Ectodermal cell (in vitro differentiated cells): ENCODE data around the gene TMUB1.

Experiments used
- H3K27ac ChIP-seq: 2 replicates; pipeline ENCODE4 v1.7.0; 2013; ENCODE audit warnings: mild to moderate bottlenecking, low read depth, low read length; ENCODE audit not compliant: insufficient read depth, poor library complexity, severe bottlenecking
- H3K27me3 ChIP-seq: 2 replicates; pipeline ENCODE4 v1.7.0; 2013; ENCODE audit warnings: mild to moderate bottlenecking, low read length; ENCODE audit not compliant: insufficient read depth, control insufficient read depth, poor library complexity, severe bottlenecking
- H3K36me3 ChIP-seq: one replicate; pipeline ENCODE4 v1.7.0; 2013; ENCODE audit warnings: low read length; ENCODE audit not compliant: control insufficient read depth, insufficient read depth
- H3K4me1 ChIP-seq: one replicate; pipeline ENCODE4 v1.7.0; 2013; ENCODE audit warnings: low read length; ENCODE audit not compliant: control insufficient read depth, insufficient read depth
- H3K4me3 ChIP-seq: 2 replicates; pipeline ENCODE4 v1.7.0; 2013; ENCODE audit warnings: low read depth, low read length, control low read depth; ENCODE audit not compliant: insufficient read depth
- H3K9me3 ChIP-seq: 2 replicates; pipeline ENCODE4 v1.7.0; 2013; ENCODE audit warnings: mild to moderate bottlenecking, low read length, moderate library complexity; ENCODE audit not compliant: control insufficient read depth
- WGBS, 2 experiments: methylation state at CpG; one replicate each; pipeline ENCODE4 v1.1.7; 2013; ENCODE audit warnings: missing lambda C conversion rate in 2 of 2; 5-methylcytosine and 5-hydroxymethylcytosine counted together

TMUB1 gene

DNA sequence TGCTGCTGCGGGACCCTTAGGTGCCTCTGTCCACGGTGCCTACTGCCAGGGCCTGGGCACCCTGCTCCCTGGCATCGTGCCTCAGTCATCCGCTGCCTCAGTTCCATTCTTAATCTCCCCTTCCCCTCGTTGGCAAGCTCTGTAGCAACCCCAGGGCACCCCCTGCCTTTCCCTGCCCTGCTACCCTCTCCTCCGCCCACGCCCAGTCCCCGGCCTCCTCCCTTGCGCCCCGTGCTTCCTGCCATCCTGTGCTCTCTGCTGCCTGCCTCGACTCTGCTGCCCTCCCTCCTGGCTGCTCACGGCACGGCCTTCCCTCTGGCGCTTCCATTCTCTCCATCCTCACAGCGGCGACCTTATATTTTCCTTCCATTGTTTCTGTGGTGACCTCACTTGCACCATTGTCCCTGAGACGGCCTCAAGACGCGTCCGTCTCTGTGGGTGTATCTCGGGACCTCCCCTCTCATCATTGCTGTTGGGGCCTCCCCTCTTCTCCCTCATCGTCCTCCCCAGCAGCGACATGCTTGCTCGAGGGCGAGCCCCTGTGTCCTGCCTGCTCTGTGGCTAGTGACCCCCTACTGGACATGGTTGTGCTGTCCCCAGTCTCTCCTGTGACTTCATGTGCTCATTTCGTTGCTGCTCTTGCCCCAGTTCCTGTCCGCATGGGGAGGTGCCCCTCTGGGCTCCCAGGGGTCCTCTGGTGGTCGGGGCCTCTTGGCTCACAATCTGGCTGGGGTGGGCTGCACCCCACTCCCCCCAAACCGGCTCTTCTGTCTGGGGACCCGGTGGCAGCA lies 38.3 kb upstream of the TMUB1 start:
- no peak overlapping the region for H3K27ac ChIP-seq
- peaks cover 23% of the 10 kb centered on the region for H3K36me3 ChIP-seq
- H3K9me3 ChIP-seq, result no peaks in the 10 kb centered on the region
- H3K4me1 ChIP-seq, result peaks cover 11% of the 10 kb centered on the region
- WGBS, 2 experiments, result 88% methylated on average over 30 of the region's 30 CpGs
- H3K4me3 ChIP-seq, result no peak overlapping the region
- H3K27me3 ChIP-seq, result no peaks in the 10 kb centered on the region

DNA sequence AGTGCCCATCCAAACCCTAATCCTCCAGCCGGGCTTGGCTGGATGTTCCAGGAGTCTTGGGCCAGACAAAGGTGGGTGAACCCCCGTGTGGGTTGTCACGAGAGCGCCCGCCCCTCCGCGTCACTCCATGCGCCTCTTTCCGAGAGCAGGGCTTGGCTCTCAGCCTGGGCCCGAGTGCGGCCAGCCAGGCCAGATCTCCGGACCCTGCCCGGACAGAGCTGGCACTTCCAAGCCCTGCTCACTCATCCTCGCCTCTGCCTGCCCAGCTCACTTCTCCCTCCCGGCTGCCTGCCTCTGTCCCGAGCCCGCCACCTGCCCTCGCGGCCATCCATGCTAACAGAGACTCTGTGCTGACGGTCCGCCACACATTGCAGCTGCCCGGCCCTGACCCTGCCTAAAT lies 37.6 kb upstream of the TMUB1 start:
- H3K36me3 ChIP-seq, result peaks cover 23% of the 10 kb centered on the region
- peaks cover 13% of the 10 kb centered on the region for H3K4me1 ChIP-seq
- H3K9me3 ChIP-seq, result no peaks in the 10 kb centered on the region
- H3K4me3 ChIP-seq, result no peak overlapping the region
- H3K27ac ChIP-seq, result no peak overlapping the region
- peaks cover 4% of the 10 kb centered on the region for H3K27me3 ChIP-seq
- WGBS, 2 experiments, result 95 to 96% methylated on average over 22 of the region's 22 CpGs

DNA sequence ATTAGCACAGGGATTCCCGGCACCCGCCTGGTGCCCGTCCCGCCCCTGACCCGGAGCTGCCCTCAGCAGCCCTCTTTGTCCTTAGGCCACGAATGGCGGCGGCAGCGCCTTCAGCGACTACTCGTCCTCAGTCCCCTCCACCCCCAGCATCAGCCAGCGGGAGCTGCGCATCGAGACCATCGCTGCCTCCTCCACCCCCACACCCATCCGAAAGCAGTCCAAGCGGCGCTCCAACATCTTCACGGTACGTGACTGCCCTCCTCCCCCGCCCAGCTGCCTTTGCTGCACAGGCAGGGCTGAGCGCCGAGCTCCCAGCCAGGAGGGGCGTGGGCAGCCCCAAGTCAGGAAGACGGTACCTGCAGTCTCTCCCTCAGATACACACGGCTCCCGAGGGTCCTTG lies 36.6 kb upstream of the TMUB1 start:
- 94 to 96% methylated on average over 27 of the region's 27 CpGs for WGBS, 2 experiments
- H3K4me3 ChIP-seq, result no peak overlapping the region
- no peaks in the 10 kb centered on the region for H3K9me3 ChIP-seq
- H3K4me1 ChIP-seq, result peaks cover 9% of the 10 kb centered on the region
- no peak overlapping the region for H3K27ac ChIP-seq
- peaks cover 23% of the 10 kb centered on the region for H3K36me3 ChIP-seq
- H3K27me3 ChIP-seq, result peaks cover 10% of the 10 kb centered on the region

DNA sequence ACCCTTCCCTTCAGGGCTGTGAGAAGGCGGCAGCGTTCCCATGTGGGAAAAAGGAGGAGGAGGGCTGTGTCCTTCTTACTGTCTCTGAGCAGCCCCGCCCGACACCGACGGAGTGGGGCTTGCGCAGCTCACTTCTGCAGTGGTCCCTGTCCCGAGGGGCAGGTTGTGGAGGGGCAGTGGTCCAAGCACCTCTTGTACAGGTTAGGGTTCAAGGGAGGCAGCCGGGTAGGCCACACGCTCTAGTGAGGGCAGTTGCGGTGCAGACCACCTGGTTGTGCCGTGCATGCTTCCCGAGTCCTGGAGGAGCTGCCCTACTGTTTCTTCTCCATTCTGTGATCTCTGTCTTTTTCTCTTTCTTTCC lies 35.7 kb upstream of the TMUB1 start:
- H3K36me3 ChIP-seq, result peaks cover 18% of the 10 kb centered on the region
- no peaks in the 10 kb centered on the region for H3K9me3 ChIP-seq
- H3K4me3 ChIP-seq, result no peak overlapping the region
- 94 to 95% methylated on average over 13 of the region's 13 CpGs for WGBS, 2 experiments
- peaks cover 14% of the 10 kb centered on the region for H3K27me3 ChIP-seq
- peaks cover 11% of the 10 kb centered on the region for H3K4me1 ChIP-seq
- no peak overlapping the region for H3K27ac ChIP-seq

DNA sequence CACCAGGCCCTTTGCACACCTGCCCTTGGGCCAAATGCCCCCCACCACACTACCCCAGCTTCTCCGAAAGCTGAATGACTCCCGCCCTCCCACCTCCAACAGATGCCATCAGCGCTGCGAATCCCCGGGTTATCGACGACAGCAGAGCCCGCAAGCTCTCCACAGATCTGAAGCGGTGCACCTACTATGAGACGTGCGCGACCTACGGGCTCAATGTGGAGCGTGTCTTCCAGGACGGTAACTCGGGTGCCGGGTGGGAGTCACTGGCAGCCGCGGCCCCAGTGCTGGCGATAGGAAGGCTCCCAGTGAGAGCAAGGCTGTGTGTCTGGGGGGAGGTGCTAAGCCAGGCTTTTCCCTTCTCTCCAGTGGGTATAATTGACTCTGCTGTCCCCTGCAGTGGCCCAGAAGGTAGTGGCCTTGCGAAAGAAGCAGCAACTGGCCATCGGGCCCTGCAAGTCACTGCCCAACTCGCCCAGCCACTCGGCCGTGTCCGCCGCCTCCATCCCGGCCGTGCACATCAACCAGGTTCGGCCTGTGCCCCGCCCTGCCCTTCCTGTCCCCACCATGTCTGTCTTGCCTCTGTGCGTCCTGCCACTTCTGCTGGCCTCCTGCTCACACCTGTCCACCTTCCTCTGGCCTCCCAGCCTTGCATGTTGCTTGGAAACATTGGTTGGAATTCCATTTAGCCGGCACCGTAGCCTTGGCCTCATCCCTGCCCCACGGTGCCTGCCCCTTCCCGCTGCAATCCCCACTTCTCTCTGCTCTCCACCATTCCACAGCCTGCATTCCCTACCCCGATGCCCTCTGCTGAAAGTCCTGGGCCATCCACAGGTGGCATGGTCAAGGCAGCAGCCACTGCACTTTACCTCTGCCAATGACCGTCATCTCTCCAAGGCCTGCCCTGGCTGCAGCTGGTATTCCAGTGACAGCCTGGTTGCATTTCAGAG lies 35.1 kb upstream of the TMUB1 start:
- 95% methylated on average over 38 of the region's 38 CpGs for WGBS, 2 experiments
- Histone ChIP-seq H3K4me3 (no peak overlapping the region), H3K4me1 (peaks cover 18% of the 10 kb centered on the region), H3K27ac (no peak overlapping the region), H3K9me3 (no peaks in the 10 kb centered on the region), H3K27me3 (peaks cover 17% of the 10 kb centered on the region), H3K36me3 (peaks cover 18% of the 10 kb centered on the region)

DNA sequence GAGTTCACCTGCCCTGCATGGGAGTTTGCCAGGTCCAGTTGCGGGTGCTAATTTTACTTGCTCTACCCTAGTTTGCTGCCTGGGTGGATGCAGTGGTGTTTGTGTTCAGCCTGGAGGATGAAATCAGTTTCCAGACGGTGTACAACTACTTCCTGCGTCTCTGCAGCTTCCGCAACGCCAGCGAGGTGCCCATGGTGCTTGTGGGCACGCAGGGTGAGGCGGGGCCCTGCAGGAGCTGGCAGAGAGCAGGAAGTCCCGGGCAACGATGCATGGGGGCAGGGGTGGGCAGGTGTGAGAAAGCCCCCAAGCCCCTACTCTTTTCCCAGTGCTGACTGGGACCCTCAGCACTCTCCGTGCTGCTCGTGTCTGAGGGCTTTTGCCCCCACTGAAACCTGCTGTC lies 34.3 kb upstream of the TMUB1 start:
- Histone ChIP-seq H3K4me1 (peaks cover 18% of the 10 kb centered on the region), H3K9me3 (no peaks in the 10 kb centered on the region), H3K36me3 (peaks cover 18% of the 10 kb centered on the region), H3K27ac (no peak overlapping the region), H3K27me3 (peaks cover 17% of the 10 kb centered on the region), H3K4me3 (no peak overlapping the region)
- WGBS, 2 experiments, result 93 to 97% methylated on average over 12 of the region's 12 CpGs

DNA sequence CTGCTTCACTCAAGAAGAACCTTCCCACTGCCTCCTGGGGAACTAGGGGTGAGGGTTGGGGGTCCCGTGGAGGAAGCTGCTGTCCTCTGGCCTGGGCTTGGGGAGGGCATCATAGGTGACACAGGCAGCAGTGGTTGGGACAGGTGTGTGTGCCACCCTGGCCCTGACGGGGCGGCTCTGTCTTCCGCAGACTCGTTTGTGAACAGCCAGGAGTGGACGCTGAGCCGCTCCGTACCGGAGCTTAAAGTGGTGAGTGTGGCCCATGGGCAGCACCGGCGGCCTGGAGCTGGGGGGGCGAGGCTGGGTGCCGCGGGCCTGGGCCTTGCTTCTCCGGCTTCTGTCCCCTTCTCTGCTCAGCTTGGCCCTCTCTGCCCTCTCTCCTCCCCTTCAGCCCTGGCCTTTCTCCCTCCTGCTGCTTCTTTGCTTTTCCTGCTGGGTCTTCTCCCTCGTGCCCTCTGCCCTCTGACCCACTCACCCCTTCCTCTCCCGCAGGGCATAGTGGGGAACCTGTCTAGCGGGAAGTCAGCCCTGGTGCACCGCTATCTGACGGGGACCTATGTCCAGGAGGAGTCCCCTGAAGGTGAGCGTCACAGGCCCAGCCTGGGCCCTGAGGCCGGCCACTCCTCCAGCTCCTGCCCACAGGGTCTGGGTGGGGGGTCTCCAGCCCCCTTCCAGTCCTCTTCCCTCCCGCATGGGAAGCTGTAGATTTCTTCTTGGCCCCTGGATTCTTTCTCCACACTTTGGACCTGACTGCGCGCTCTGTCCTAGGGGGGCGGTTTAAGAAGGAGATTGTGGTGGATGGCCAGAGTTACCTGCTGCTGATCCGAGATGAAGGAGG lies 33.5 kb upstream of the TMUB1 start:
- Histone ChIP-seq H3K4me1 (peaks cover 18% of the 10 kb centered on the region), H3K4me3 (no peak overlapping the region), H3K27ac (no peak overlapping the region), H3K27me3 (peaks cover 17% of the 10 kb centered on the region), H3K9me3 (no peaks in the 10 kb centered on the region), H3K36me3 (peaks cover 18% of the 10 kb centered on the region)
- 92 to 93% methylated on average over 27 of the region's 27 CpGs for WGBS, 2 experiments

DNA sequence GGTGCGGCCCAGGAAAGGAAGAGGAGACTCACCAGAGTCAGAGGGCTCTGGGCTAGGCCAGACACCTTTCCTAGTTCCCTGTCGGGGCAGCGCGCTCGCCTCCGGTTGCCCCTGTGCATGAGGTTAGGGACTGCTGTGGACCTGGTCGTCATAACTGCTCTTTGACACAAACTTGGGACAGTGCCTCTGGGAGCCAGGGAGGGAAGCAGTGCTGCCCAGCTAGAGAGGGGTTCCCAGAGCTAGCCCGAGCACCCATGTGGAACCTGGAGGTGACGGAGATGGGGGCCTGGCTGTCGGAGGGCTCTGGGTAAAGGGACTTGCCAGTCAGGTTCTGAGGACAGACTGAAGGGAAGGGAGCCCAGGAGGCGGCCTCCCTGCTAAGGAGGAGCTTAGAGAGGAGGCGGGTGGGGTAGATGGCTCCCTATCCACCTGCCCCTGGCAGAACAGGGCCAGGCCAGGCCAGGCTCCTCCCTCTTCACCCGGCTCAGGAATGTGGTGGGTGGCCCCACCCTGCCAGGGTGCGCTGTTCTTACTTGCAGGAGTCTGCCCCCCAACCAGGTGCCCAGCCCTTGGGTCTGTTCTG lies 32.6 kb upstream of the TMUB1 start:
- H3K27me3 ChIP-seq, result peaks cover 17% of the 10 kb centered on the region
- H3K27ac ChIP-seq, result no peak overlapping the region
- peak overlapping the region; percentile 37 for H3K4me3 ChIP-seq
- H3K4me1 ChIP-seq, result peaks cover 18% of the 10 kb centered on the region
- H3K9me3 ChIP-seq, result no peaks in the 10 kb centered on the region
- WGBS, 2 experiments, result 60 to 64% methylated on average over 14 of the region's 14 CpGs
- peaks cover 18% of the 10 kb centered on the region for H3K36me3 ChIP-seq

DNA sequence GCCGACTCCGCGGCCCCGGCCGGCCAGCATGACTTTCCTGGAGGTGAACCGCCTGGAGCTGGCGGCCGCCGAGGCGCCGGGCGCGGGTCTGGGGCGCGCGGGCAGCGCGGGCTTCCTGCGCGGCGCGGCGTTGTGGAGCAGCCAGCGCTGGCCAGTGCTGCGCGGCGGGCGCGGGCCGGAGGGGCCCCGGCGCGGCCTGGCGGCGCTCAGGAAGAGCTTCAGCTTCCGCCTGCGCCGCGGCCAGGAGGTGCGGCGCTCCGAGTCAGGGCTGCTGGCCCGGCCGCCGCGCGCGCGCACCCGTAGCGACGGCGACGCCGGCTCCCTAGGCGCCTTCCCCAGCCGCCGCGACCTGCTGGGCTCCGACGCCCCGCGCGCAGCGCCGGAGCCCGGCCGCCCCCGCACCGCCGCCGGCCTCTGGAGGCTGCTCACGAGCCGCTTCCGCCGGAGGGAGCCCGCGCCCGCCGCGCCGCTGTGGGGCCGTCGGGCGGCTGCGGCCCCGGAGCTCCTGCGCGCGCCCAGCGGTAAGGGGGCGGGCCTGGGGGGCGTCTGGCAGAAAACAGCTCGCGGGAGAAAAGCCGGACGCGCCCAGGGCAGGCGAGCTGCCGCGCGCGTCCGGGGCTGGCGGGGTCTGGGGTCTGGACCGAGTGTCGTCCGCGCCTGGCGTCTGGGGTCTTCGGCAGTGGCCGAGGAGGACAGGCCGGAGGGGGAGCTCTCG lies 32.0 kb upstream of the TMUB1 start:
- WGBS, 2 experiments, result 1 to 2% methylated on average over 114 of the region's 114 CpGs
- peaks cover 18% of the 10 kb centered on the region for H3K4me1 ChIP-seq
- H3K36me3 ChIP-seq, result peaks cover 17% of the 10 kb centered on the region
- peaks cover 17% of the 10 kb centered on the region for H3K27me3 ChIP-seq
- peak overlapping the region; percentile 37 for H3K4me3 ChIP-seq
- H3K27ac ChIP-seq, result no peak overlapping the region
- H3K9me3 ChIP-seq, result no peaks in the 10 kb centered on the region
